GM19351 (cell line): Measurements from ENCODE around the gene RGS14.
"Not testable (repeated sequence)": the region's sequence is repeated elsewhere in the genome, so short reads cannot be mapped to it uniquely, and the experiment has no call there.

Experiments used
- ATAC-seq: cut with Tn5 transposase; IDR thresholded peaks from one replicate; pipeline ENCODE4 v1.9.1; 2021; ENCODE audit warnings: mild to moderate bottlenecking, moderate library complexity; ENCODE audit not compliant: unreplicated experiment

Gene RGS14

GRCh38 chr5:177327539-177328522 is 29.9 kb upstream of the RGS14 start:
- ATAC-seq = no peak

GRCh38 chr5:177328545-177329231 is 29.0 kb upstream of the RGS14 start:
- no peak for ATAC-seq

GRCh38 chr5:177329883-177330282 is 27.8 kb upstream of the RGS14 start:
- no peak for ATAC-seq

GRCh38 chr5:177330991-177331842 is 26.5 kb upstream of the RGS14 start:
- ATAC-seq = no peak

- no peak for ATAC-seq
Observed at GRCh38 chr5:177332031-177332895, 25.5 kb upstream of the RGS14 start.

- ATAC-seq = no peak
Observed at GRCh38 chr5:177332896-177333260, 24.8 kb upstream of the RGS14 start.

GRCh38 chr5:177333420-177334154 is 24.1 kb upstream of the RGS14 start:
- no peak for ATAC-seq

- no peak for ATAC-seq
Observed at GRCh38 chr5:177334155-177334551, 23.6 kb upstream of the RGS14 start.

GRCh38 chr5:177334781-177335700 is 22.7 kb upstream of the RGS14 start:
- no peak for ATAC-seq

GRCh38 chr5:177335701-177336065 is 22.0 kb upstream of the RGS14 start:
- no peak for ATAC-seq

GRCh38 chr5:177336112-177336511 is 21.6 kb upstream of the RGS14 start:
- no peak for ATAC-seq

- no peak for ATAC-seq
Observed at GRCh38 chr5:177336603-177337494, 20.9 kb upstream of the RGS14 start.

GRCh38 chr5:177338251-177339106 is 19.2 kb upstream of the RGS14 start:
- no peak for ATAC-seq

GRCh38 chr5:177339107-177339638 is 18.6 kb upstream of the RGS14 start:
- no peak for ATAC-seq

- ATAC-seq = not testable (repeated sequence)
Observed at GRCh38 chr5:177343000-177343399, 14.7 kb upstream of the RGS14 start.

- ATAC-seq = no peak
Observed at GRCh38 chr5:177343777-177344176, 13.9 kb upstream of the RGS14 start.
